ENCODE results near the gene SMG7. TPM values are rescaled to one million over a fixed set of nuclear protein-coding genes. Genes with fewer than 3 reads are reported as not detected.

SMG7 gene
- total RNA-seq, 2 experiments from 2014 or later = 35.2 to 39.1 TPM

GRCh38 chr1:183514235-183514634 is 41.9 kb downstream of the SMG7 start:
- Mint-ChIP-seq H3K27me3 (no peaks in the 10 kb centered on the region), H3K36me3 (ENCODE audit: low read depth) (peaks cover 70% of the 10 kb centered on the region), H3K9me3 (no peaks in the 10 kb centered on the region), H3K27ac (peak overlapping the region; percentile 12), H3K4me1 (ENCODE audit: low read depth) (peaks cover 29% of the 10 kb centered on the region), H3K4me3 (no peak overlapping the region)
- CTCF ChIA-PET = no interaction called here
- H3K27me3 ChIP-seq (ENCODE audit: control insufficient read depth in 1 of 2, insufficient read depth in 2 of 2, low read length in 2 of 2) = no peaks in the 10 kb centered on the region
- intact Hi-C loops (cut with DNase I, micrococcal nuclease) = no loop called here
- POLR2A ChIA-PET = no interaction called here
- H3K9me3 ChIP-seq (ENCODE audit: control insufficient read depth in 1 of 2, insufficient read depth in 1 of 2, low read length in 2 of 2) = no peaks in the 10 kb centered on the region
- no peak overlapping the region for H3K4me3 ChIP-seq (ENCODE audit: low read length)
- ATAC-seq (ENCODE audit: poor library complexity) (no peak), DNase-seq (no peak)
- H3K27ac ChIP-seq (ENCODE audit: low read depth in 1 of 2, low read length in 2 of 2) = no peak overlapping the region
- TF ChIP-seq, protein P1, sequence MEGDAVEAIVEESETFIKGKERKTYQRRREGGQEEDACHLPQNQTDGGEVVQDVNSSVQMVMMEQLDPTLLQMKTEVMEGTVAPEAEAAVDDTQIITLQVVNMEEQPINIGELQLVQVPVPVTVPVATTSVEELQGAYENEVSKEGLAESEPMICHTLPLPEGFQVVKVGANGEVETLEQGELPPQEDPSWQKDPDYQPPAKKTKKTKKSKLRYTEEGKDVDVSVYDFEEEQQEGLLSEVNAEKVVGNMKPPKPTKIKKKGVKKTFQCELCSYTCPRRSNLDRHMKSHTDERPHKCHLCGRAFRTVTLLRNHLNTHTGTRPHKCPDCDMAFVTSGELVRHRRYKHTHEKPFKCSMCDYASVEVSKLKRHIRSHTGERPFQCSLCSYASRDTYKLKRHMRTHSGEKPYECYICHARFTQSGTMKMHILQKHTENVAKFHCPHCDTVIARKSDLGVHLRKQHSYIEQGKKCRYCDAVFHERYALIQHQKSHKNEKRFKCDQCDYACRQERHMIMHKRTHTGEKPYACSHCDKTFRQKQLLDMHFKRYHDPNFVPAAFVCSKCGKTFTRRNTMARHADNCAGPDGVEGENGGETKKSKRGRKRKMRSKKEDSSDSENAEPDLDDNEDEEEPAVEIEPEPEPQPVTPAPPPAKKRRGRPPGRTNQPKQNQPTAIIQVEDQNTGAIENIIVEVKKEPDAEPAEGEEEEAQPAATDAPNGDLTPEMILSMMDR (IDR thresholded peaks at IDR 0.05) = no peak
- peaks cover 34% of the 10 kb centered on the region for H3K36me3 ChIP-seq (ENCODE audit: insufficient read depth, low read length)
- no peaks in the 10 kb centered on the region for H3K4me1 ChIP-seq (ENCODE audit: insufficient read depth, low read length)

- DNase-seq (no peak), ATAC-seq (ENCODE audit: poor library complexity) (no peak)
- Histone ChIP-seq H3K4me1 (ENCODE audit: insufficient read depth, low read length) (no peaks in the 10 kb centered on the region), H3K4me3 (ENCODE audit: low read length) (no peak overlapping the region), H3K9me3 (ENCODE audit: control insufficient read depth in 1 of 2, insufficient read depth in 1 of 2, low read length in 2 of 2) (no peaks in the 10 kb centered on the region), H3K27ac (ENCODE audit: low read depth in 1 of 2, low read length in 2 of 2) (no peak overlapping the region), H3K36me3 (ENCODE audit: insufficient read depth, low read length) (peaks cover 34% of the 10 kb centered on the region), H3K27me3 (ENCODE audit: control insufficient read depth in 1 of 2, insufficient read depth in 2 of 2, low read length in 2 of 2) (no peaks in the 10 kb centered on the region)
- TF ChIP-seq, protein P1 (IDR thresholded peaks at IDR 0.05) = no peak
- H3K36me3 Mint-ChIP-seq (ENCODE audit: low read depth) = peaks cover 73% of the 10 kb centered on the region
- ChIA-PET POLR2A (no interaction called here), CTCF (no interaction called here)
- peaks cover 24% of the 10 kb centered on the region for H3K4me1 Mint-ChIP-seq (ENCODE audit: low read depth)
- peak overlapping the region; percentile 12 for H3K27ac Mint-ChIP-seq
- no peaks in the 10 kb centered on the region for H3K27me3 Mint-ChIP-seq
- no peak overlapping the region for H3K4me3 Mint-ChIP-seq
- intact Hi-C loops (cut with DNase I, micrococcal nuclease) = loop anchor here in 1 of 2 experiments (5.0 kb wide), 1 partner anchor 38 kb away; no protein-coding TSS in a partner anchor
- H3K9me3 Mint-ChIP-seq = no peaks in the 10 kb centered on the region
These were observed 42.8 kb downstream of the SMG7 start for GRCh38 chr1:183515002-183515689.

GRCh38 chr1:183516725-183517124 is 44.4 kb downstream of the SMG7 start:
- Histone ChIP-seq H3K4me1 (ENCODE audit: insufficient read depth, low read length) (no peaks in the 10 kb centered on the region), H3K27ac (ENCODE audit: low read depth in 1 of 2, low read length in 2 of 2) (no peak overlapping the region), H3K4me3 (ENCODE audit: low read length) (no peak overlapping the region), H3K27me3 (ENCODE audit: control insufficient read depth in 1 of 2, insufficient read depth in 2 of 2, low read length in 2 of 2) (no peaks in the 10 kb centered on the region), H3K9me3 (ENCODE audit: control insufficient read depth in 1 of 2, insufficient read depth in 1 of 2, low read length in 2 of 2) (no peaks in the 10 kb centered on the region), H3K36me3 (ENCODE audit: insufficient read depth, low read length) (peaks cover 38% of the 10 kb centered on the region)
- no peak overlapping the region for H3K4me3 Mint-ChIP-seq
- H3K27ac Mint-ChIP-seq = no peak overlapping the region
- no peaks in the 10 kb centered on the region for H3K27me3 Mint-ChIP-seq
- peaks cover 18% of the 10 kb centered on the region for H3K4me1 Mint-ChIP-seq (ENCODE audit: low read depth)
- H3K36me3 Mint-ChIP-seq (ENCODE audit: low read depth) = peaks cover 80% of the 10 kb centered on the region
- ChIA-PET CTCF (no interaction called here), POLR2A (no interaction called here)
- H3K9me3 Mint-ChIP-seq = no peaks in the 10 kb centered on the region
- intact Hi-C loops (cut with DNase I, micrococcal nuclease) = loop anchor here in 1 of 2 experiments (5.0 kb wide), 1 partner anchor 39 kb away; no protein-coding TSS in a partner anchor
- TF ChIP-seq, protein P1 (IDR thresholded peaks at IDR 0.05) = no peak
- ATAC-seq (ENCODE audit: poor library complexity) (no peak), DNase-seq (no peak)
